ENCODE measurements around the gene KCNQ2.
"Not testable (repeated sequence)": the region's sequence is repeated elsewhere in the genome, so short reads cannot be mapped to it uniquely, and the experiment has no call there.

Gene KCNQ2

GRCh38 chr20:63483834-63484233 lies 11.4 kb upstream of the KCNQ2 start:
- Histone ChIP-seq H3F3A (ENCODE audit: insufficient read depth, low read length) (no peaks in the 10 kb centered on the region), H2AFZ (ENCODE audit: low read length) (no peak overlapping the region), H3K4me2 (ENCODE audit: low read length) (no peak overlapping the region), H4K20me1 (ENCODE audit: insufficient read depth, low read length) (no peaks in the 10 kb centered on the region), H3K4me1 (ENCODE audit: insufficient read depth, low read length, severe bottlenecking) (no peaks in the 10 kb centered on the region), H3K4me3 (ENCODE audit: low read depth, low read length, poor library complexity, severe bottlenecking) (no peak overlapping the region), H3K27ac (ENCODE audit: low read depth, low read length, poor library complexity, severe bottlenecking) (no peak overlapping the region), H3K27me3 (ENCODE audit: insufficient read depth, low read length) (0 out of 2 replicates have a peak, but pooled peaks cover 3% of the 10 kb centered on the region), H3K79me2 (ENCODE audit: insufficient read depth, low read length) (no peaks in the 10 kb centered on the region), H3K9ac (ENCODE audit: low read length) (no peak overlapping the region), H3K36me3 (ENCODE audit: insufficient read depth, low read length) (no peaks in the 10 kb centered on the region), H3K9me2 (ENCODE audit: low read depth, low read length) (no peaks in the 10 kb centered on the region), H3K9me3 (ENCODE audit: low read length) (no peaks in the 10 kb centered on the region)
- TF ChIP-seq CTCF (IDR thresholded peaks at IDR 0.05; ENCODE audit: low read length) (peak; percentile 14; the same call in 1 of the 2 replicates), EZH2 (IDR thresholded peaks at IDR 0.05; ENCODE audit: borderline replicate concordance, low read length) (no peak)

GRCh38 chr20:63482021-63482587 lies 9.6 kb upstream of the KCNQ2 start:
- H3K9ac ChIP-seq (ENCODE audit: low read length) = no peak overlapping the region
- H2AFZ ChIP-seq (ENCODE audit: low read length) = no peak overlapping the region
- no peaks in the 10 kb centered on the region for H4K20me1 ChIP-seq (ENCODE audit: insufficient read depth, low read length)
- no peak overlapping the region for H3K27ac ChIP-seq (ENCODE audit: low read depth, low read length, poor library complexity, severe bottlenecking)
- no peaks in the 10 kb centered on the region for H3K9me2 ChIP-seq (ENCODE audit: low read depth, low read length)
- TF ChIP-seq CTCF (IDR thresholded peaks at IDR 0.05; ENCODE audit: low read length) (no peak), EZH2 (IDR thresholded peaks at IDR 0.05; ENCODE audit: borderline replicate concordance, low read length) (no peak)
- no peaks in the 10 kb centered on the region for H3K4me1 ChIP-seq (ENCODE audit: insufficient read depth, low read length, severe bottlenecking)
- H3K79me2 ChIP-seq (ENCODE audit: insufficient read depth, low read length) = no peaks in the 10 kb centered on the region
- H3K4me2 ChIP-seq (ENCODE audit: low read length) = no peak overlapping the region
- no peaks in the 10 kb centered on the region for H3K36me3 ChIP-seq (ENCODE audit: insufficient read depth, low read length)
- no peak overlapping the region for H3K4me3 ChIP-seq (ENCODE audit: low read depth, low read length, poor library complexity, severe bottlenecking)
- H3K9me3 ChIP-seq (ENCODE audit: low read length) = no peaks in the 10 kb centered on the region
- H3F3A ChIP-seq (ENCODE audit: insufficient read depth, low read length) = no peaks in the 10 kb centered on the region
- H3K27me3 ChIP-seq (ENCODE audit: insufficient read depth, low read length) = 0 out of 2 replicates have a peak, but pooled peaks cover 3% of the 10 kb centered on the region

- Histone ChIP-seq H4K20me1 (ENCODE audit: insufficient read depth, low read length) (no peaks in the 10 kb centered on the region), H3K9me2 (ENCODE audit: low read depth, low read length) (no peaks in the 10 kb centered on the region), H3K9ac (ENCODE audit: low read length) (no peak overlapping the region), H3K4me1 (ENCODE audit: insufficient read depth, low read length, severe bottlenecking) (no peaks in the 10 kb centered on the region), H2AFZ (ENCODE audit: low read length) (no peak overlapping the region), H3K36me3 (ENCODE audit: insufficient read depth, low read length) (no peaks in the 10 kb centered on the region), H3K27me3 (ENCODE audit: insufficient read depth, low read length) (0 out of 2 replicates have a peak, but pooled peaks cover 3% of the 10 kb centered on the region), H3K27ac (ENCODE audit: low read depth, low read length, poor library complexity, severe bottlenecking) (no peak overlapping the region), H3K4me3 (ENCODE audit: low read depth, low read length, poor library complexity, severe bottlenecking) (no peak overlapping the region), H3K4me2 (ENCODE audit: low read length) (no peak overlapping the region), H3K9me3 (ENCODE audit: low read length) (no peaks in the 10 kb centered on the region), H3K79me2 (ENCODE audit: insufficient read depth, low read length) (no peaks in the 10 kb centered on the region), H3F3A (ENCODE audit: insufficient read depth, low read length) (no peaks in the 10 kb centered on the region)
- TF ChIP-seq EZH2 (IDR thresholded peaks at IDR 0.05; ENCODE audit: borderline replicate concordance, low read length) (no peak), CTCF (IDR thresholded peaks at IDR 0.05; ENCODE audit: low read length) (no peak)
Observed at GRCh38 chr20:63481503-63481902, 9.0 kb upstream of the KCNQ2 start.

GRCh38 chr20:63479695-63480419 lies 7.4 kb upstream of the KCNQ2 start:
- H3K4me2 ChIP-seq (ENCODE audit: low read length); H2AFZ ChIP-seq (ENCODE audit: low read length); H3K9ac ChIP-seq (ENCODE audit: low read length); H3K36me3 ChIP-seq (ENCODE audit: insufficient read depth, low read length); H4K20me1 ChIP-seq (ENCODE audit: insufficient read depth, low read length); H3K9me2 ChIP-seq (ENCODE audit: low read depth, low read length); H3K79me2 ChIP-seq (ENCODE audit: insufficient read depth, low read length); H3K4me1 ChIP-seq (ENCODE audit: insufficient read depth, low read length, severe bottlenecking); H3K9me3 ChIP-seq (ENCODE audit: low read length); H3K27me3 ChIP-seq (ENCODE audit: insufficient read depth, low read length); H3K4me3 ChIP-seq (ENCODE audit: low read depth, low read length, poor library complexity, severe bottlenecking); H3K27ac ChIP-seq (ENCODE audit: low read depth, low read length, poor library complexity, severe bottlenecking); H3F3A ChIP-seq (ENCODE audit: insufficient read depth, low read length): not testable (repeated sequence)
